D721Med (cell line): ENCODE results near the gene CDHR4.

ENCODE experiments used
- DNase-seq: peaks from one replicate; pipeline ENCODE4 v3.0.0; 2011; ENCODE audit warnings: low spot score; ENCODE audit not compliant: insufficient read length
- FAIRE-seq: peaks from 2 replicates; lab custom pipeline; 2011; peaks lifted over from hg19 to GRCh38; lab: Jason Lieb, UNC
- TF ChIP-seq, protein P1 (sequence below): IDR thresholded peaks from 2 replicates; pipeline ENCODE4 v1.5.1; 2012; ENCODE audit warnings: mild to moderate bottlenecking, control low read depth; ENCODE audit not compliant: insufficient read depth; ENCODE audit errors: missing control alignments

CDHR4 gene

DNA sequence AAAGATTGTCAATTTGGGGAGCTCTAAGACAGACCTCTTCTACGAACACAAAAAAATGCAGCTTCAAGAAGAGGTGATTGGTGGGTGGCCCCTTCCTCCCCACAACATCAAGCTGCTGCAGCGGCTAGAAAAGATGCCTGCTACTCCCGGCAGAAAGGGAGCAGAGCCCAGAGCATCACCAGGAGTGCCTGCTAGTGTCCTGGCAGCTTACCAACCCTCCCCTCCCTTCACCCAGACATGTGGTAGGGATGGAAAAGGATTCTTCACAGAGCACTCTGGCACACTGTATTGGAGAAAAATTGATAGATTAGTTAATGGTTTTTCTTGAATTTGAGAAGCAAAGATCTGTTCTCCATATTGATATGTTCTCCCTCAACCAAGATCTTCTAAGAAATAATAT lies 24.1 kb downstream of the CDHR4 start:
- TF ChIP-seq, protein P1, sequence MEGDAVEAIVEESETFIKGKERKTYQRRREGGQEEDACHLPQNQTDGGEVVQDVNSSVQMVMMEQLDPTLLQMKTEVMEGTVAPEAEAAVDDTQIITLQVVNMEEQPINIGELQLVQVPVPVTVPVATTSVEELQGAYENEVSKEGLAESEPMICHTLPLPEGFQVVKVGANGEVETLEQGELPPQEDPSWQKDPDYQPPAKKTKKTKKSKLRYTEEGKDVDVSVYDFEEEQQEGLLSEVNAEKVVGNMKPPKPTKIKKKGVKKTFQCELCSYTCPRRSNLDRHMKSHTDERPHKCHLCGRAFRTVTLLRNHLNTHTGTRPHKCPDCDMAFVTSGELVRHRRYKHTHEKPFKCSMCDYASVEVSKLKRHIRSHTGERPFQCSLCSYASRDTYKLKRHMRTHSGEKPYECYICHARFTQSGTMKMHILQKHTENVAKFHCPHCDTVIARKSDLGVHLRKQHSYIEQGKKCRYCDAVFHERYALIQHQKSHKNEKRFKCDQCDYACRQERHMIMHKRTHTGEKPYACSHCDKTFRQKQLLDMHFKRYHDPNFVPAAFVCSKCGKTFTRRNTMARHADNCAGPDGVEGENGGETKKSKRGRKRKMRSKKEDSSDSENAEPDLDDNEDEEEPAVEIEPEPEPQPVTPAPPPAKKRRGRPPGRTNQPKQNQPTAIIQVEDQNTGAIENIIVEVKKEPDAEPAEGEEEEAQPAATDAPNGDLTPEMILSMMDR, result no peak
- FAIRE-seq (no peak), DNase-seq (no peak)

DNA sequence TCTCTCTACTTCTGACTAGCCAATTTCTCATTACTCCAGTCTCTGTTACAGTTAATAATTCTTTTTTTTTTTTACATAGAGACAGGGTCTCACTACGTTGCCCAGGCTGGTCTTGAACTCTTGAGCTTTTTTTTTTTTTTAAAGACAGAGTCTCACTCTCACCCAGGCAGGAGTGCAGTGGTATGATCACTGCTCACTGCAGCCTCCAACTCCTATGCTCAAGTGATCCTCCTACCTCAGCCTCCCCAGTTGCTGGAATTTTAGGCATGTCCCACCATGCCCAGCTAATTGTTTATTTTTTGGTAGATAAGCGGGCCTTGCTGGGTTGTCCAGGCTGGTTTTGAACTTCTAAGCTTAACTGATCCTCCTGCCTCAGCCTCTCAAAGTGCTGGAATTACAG lies 27.0 kb downstream of the CDHR4 start:
- TF ChIP-seq, protein P1, result no peak
- DNase-seq, result no peak
- no peak for FAIRE-seq

DNA sequence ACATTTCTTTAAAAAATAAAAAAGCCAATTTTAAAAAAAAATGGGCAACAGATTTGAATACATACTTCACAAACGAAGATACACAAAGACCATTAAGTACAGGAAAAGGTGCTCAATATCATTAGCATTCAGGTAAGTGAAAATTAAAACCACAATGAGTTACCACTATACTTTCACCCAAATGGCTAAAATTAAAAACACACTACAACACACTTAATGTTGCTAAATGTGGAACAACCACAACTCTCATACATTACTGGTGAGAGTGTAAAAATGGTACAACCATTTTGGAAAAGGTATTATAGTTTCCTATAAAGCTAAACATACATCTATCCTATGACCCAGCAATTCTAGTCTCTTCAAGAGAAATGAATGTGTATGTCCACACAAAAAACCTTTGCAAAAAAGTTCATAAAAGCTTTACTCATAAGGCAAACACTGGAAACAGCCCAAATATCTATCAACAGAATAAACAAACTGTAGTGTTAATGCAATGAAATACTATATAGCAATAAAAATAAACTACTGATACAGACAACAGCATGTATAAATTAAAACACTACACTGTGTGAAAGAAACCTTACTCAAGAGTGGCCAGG lies 28.2 kb downstream of the CDHR4 start:
- FAIRE-seq (no peak), DNase-seq (no peak)
- TF ChIP-seq, protein P1, result no peak

DNA sequence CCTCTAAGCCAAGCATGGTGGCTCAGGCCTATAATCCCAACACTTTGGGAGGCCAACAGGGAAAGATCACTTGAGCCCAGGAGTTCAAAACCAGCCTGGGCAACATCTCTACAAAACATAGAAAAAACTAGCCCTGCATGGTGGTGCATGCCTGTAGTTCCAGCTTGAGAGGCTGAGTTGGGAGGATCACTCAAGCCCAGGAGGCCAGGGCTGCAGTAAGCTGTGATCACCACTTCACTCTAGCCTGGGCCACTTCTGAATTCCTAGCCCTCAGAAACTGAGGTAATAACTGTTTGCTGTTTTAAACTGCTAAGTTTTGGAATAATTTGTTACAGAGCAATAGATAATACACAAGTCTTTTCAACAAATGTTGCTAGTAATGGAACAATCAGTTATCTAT lies 29.7 kb downstream of the CDHR4 start:
- no peak for FAIRE-seq
- TF ChIP-seq, protein P1, result no peak

DNA sequence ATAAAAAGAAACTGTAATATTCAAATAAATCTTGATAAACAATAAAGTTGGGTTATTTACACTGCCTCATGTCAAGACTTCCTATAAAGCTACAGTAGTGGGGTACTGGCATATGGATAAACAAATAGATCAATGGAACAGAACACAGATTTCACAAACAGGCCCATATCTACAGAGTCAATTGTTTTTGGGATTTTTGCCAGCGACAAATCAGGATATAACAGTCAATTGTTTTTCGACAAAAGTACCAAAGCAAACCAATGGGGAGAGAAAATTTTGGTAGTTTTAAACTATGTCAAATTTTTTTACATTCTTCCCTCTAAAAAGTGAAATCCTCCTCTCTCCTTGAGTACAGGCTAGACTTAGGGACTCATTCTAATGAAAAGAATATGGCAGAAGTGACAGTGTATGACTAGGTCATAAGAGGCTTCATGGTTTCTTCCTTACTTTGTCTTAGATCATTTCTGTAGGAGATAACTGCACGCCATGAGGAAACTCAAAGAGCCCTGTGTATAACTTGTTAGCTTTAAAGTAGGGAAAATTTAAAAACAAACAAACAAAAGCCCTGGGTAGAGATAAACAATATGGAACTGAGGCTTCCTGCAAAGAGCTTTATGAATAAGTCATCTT lies 30.3 kb downstream of the CDHR4 start:
- FAIRE-seq (no peak), DNase-seq (no peak)
- TF ChIP-seq, protein P1, result no peak

More for the DNA sequence above, 29.7 kb downstream of the CDHR4 start:
- DNase-seq, result no peak

DNA sequence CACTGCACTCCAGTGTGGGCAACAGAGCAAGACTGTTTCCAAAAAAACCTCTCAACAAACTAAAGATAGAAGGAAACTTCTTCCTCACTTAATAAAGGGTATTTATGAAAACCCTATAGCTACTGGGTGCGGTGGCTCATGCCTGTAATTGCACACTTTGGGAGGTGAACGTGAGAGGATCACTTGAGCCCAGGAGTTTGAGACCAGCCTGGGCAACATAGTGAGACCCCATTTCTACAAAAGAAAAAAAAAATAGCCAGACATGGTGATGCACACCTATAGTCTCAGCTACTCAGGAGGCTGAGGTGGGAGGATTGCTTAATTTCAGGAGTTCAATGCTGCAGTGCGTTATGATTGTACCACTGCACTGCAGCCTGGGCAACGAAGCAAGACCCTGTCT lies 35.7 kb downstream of the CDHR4 start:
- TF ChIP-seq, protein P1, result no peak
- DNase-seq (no peak), FAIRE-seq (no peak)

DNA sequence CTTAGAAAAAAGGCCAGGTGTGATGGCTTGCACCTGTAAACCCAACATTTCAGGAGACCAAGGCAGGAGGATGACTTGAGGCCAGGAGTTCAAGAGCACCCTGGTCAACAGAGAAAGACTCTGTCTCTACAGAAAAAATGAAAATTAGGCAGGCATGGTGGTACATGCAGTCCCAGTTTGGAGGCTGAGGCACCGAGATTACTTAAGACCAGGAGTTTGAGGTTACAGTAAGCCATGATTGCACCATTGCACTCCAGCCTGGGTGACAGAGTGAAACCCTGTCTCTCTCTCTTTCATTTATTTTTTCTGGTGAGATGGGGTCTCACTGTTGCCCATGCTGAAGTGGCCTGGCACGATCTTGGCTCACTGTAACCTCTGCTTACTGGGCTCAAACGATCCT lies 38.0 kb downstream of the CDHR4 start:
- TF ChIP-seq, protein P1, result no peak
- FAIRE-seq (no peak), DNase-seq (no peak)
